HS-5 (cell line): Measurements from ENCODE around the gene ALDH7A1.

Experiments
- DNase-seq: peaks from one replicate; pipeline ENCODE4 v3.0.0-alpha.2; 2012; ENCODE audit warnings: low read depth

Gene ALDH7A1

DNA sequence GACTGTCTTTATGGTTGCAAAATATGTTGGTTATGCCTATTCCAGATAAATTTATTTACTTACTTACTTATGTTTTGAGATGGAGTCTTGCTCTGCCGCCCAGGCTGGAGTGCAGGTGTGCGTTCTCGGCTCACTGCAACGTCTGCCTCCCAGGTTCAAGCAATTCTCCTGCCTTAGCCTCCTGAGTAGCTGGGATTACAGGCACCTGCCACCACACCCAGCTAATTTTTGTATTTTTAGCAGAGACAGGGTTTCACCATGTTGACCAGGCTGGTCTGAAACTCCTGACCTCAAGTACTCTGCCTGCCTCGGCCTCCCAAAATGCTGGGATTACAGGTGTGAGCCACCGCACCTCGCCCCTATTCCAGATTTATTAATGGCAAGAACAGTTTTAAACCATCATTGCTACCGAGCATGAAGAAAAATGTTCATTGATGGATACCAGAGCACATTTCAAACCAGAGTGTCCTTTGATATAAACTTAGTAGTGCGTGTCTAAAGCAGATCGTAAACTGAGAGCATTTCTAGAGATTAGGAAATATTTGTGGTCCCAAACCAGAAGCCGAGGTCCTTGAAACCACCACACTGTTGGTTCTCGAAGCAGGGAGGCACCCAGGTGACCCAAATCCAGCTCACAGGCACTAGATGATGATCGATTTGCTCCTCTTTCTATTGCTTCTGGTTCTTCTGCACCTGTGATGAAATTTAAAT lies 86.6 kb downstream of the ALDH7A1 start:
- no peak for DNase-seq

DNA sequence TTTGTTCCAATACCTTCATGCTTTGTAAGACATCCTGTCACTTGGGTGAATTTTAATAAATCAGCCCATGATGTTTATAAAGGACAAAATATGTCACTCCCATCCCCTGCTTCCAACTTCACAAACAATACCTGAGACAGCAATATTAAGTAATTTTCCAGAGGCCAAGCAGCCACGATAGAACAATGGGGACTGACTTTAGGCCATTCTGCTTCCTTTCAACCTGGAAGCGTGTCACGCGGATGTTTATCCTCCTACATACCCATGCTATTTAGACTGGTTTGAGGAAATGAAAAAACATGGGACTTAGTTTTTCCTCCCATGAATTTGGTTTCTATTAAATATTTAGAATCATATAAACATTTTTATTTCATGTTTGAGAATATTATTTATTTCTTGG lies 88.9 kb downstream of the ALDH7A1 start:
- DNase-seq = no peak

- DNase-seq = no peak
These were observed 91.4 kb downstream of the ALDH7A1 start for GRCh38 chr5:126503602-126504104.

DNA sequence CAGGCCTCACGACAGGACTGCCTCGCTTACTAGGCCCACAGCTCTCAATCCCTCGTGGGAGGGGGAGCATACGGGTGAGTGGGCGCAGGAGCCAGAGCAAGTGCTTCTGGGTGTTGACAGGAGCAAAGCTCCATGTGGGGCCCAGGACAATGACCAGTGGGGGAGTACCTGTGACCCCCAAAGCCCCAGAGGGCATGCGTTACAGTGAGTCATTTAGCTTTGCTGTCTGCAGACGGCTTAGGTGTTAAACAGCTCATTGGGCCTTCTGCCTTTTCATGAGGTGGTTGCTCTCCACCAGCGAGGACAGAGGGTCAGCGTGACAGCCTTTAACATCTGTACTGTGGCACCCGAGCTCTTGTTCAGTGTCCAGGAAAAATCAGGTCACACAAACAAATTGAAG lies 93.6 kb downstream of the ALDH7A1 start:
- DNase-seq = no peak

DNA sequence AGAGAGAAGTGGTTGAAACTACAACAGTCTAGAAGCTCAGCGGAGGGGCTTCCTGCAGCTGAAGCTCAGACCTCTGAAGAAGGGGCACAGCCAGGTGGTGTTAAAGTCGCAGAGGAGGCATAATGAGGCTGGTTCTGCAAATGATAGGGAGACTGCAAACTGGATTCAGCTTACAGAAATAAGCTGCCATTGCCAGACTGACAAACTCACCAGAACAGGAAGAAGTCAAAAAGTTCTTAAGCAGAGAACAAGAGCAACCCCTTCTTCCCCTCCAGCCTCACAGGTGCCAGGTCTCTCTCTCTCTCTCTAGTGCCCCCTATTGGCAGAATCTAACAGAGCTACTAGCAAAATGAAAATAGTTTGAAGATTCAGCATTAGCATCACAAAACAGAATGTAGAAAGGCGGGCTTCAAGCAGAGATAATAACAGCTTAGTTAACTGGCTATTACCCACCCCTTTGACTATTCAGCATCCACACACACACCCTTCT lies 95.1 kb downstream of the ALDH7A1 start:
- DNase-seq = no peak

DNA sequence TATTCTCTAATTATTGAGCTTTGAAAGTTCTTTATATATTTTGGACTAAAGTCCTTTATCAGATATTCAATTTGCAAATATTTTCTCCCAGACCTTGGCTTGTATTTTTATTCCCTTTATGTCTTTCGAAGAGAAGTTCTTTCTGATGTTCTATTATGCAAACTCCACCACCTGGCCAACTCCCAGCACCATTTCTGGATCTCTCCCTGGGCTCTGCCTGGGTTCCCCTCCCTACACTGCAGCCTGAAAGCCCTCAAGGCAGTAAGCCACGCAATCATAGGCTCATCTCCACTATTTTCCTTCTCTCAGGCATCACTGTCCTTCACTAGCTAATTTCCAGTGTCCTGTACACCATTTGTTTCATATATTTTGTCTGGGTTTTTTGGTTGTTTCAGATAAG lies 95.7 kb downstream of the ALDH7A1 start:
- DNase-seq = no peak

GRCh38 chr5:126497506-126497905 lies 97.5 kb downstream of the ALDH7A1 start:
- no peak for DNase-seq

GRCh38 chr5:126494393-126494792 lies 100.6 kb downstream of the ALDH7A1 start:
- DNase-seq = no peak

- no peak for DNase-seq
These were observed 102.1 kb downstream of the ALDH7A1 start for GRCh38 chr5:126492939-126493338.

DNA sequence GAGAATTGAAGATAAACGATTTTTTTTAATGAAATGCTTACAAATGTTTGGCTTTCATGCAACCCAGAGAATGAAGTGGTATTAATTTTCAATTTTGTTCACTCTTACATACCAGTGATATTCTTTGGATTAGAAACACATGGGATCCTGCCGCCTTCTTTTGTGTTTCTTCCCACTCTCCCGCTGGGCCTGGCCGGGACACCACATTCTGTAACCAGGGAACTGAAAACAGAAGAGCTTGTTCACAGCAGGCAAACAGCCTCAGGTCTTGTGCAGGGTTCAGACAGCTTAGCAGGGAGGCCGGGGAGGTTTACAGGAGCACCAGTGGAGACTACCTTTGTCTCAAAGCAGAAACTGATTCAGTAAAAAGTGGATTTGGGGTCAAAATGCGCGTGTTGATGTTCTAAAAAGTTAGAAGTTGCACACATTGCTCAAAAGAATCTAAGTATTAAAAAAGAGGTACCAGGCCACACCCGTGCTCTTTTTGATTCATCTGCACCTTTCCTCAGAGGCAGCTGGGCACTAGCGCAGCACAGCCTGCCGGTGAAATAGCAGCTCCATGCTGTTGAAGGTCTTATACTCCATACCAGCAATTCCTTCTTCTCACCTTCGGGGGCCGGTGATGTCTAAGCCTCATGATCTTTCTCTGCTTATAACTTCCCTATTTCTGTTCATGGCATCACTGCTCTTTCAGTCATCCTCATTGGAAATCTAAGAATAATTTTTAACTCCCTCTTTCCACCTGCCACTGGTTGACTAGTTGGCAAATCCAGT lies 104.7 kb downstream of the ALDH7A1 start:
- DNase-seq = no peak

DNA sequence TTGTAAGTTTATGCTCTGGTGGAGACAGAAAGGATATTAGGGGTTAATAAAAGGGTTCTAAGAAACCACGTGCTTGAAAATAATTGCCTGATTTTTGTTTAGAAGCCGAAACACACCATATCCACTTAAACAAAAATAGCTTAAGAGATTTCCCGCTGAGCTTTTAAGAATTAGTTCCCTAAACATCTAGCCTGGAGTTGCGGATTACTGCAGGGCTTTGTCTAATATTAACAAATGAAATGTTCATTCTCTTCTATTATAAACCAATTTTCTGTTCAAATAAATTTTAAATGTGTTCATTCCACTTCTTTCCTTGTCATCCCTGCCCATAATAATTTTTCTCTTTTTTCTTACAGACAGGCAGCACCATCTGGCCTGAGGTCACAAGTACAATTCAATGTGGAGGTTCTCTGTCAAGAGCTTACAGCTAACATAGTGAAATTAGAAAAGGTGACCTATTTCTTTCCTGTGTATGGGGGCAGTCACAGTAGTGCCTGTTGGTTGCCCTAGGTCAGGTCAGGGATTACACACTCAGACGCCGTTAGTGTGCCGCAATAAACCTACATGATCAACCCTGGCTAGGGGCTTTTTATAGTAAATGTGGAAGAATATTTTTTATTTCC lies 106.5 kb downstream of the ALDH7A1 start:
- DNase-seq = no peak

DNA sequence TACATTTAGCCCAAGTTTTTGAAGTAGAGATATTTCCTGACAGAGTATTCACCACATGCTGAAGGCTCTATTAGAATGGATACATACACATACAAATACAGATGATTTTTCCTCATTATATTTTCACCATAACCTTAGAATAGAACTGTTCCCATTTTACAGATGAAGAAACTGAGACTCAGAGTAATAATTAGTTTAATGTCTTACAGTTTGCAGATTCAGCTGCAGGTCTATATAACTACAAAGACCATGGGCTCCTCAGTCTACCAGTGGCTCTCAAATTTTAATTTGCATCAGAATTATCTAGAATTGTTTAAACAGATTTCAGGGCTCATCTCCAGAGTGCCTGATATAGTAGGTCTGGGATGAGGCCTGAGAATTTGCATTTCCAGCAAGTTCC lies 107.4 kb downstream of the ALDH7A1 start:
- no peak for DNase-seq

DNA sequence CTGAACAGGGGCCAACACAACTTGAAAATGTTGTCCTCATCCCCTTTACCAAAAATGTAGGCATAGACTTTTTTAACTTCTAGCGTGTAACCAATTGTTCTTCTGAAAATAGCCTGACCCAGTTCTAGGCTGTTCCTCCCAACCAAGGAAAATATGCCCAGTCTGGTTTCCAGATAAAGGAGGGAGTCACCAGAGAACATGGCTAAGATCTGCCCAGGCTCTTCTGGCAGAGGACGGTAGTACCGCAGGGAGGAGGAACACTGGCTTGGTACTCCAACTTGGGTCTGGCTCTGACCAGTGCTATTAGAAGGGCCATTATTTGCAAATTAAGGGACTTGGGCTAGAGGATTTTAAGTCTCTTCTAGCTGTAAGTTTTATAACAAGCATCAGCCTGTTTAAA lies 108.7 kb downstream of the ALDH7A1 start:
- DNase-seq = no peak

DNA sequence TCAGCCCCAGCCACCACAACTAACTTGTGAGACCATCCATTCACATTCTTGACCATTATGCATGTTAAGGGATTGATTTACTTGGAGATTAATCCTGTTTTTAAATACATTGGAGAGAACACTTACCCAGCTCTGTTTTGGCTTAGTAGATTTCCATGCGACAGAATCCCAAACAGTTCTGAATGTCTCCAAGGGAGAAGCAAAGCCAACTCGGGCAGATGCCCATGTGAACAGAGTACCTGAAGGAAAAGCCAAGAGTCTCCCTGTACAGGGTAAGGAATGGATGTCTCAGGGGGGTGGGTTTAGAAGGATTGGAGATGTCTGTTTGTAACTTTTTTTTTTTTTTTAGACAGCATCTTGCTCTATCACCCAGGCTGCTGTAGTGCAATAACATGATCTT lies 110.8 kb downstream of the ALDH7A1 start:
- DNase-seq = no peak

DNA sequence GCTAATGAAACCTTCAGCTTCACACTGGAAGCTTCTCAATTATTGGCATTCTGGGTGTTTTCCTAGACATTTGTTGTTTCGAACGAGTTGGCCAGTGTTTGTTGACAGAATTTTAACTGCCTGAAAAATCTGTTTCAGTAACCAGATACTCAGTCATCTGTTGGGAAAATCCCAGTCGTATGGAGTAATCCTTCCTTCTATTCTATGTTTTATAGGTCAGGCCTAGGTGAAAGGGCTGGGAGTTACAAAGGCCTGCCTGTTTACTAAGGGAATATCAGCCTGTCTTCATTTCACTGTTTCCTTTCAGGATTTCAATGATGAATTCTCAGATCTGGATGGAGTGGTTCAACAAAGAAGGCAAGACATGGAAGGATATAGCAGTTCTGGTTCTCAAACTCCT lies 111.9 kb downstream of the ALDH7A1 start:
- no peak for DNase-seq

DNA sequence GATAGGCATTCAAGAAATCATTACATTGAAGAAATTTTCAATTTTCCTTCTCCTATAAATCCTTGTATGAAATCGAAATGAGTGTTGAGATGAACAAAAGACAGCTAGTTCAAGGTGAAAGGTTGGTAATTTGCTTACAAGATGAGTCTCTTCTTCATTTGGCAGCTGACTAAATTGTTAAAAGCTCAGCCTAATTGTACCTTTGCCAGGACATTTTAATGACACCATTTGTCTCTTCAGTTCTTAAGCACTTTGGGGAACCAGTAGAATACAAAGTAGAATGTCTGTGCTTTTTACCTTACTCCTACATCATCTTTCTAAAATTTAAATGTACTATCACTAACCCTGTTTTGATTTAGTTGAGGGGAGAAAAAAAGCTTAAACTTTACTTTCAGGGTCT lies 112.4 kb downstream of the ALDH7A1 start:
- no peak for DNase-seq

DNA sequence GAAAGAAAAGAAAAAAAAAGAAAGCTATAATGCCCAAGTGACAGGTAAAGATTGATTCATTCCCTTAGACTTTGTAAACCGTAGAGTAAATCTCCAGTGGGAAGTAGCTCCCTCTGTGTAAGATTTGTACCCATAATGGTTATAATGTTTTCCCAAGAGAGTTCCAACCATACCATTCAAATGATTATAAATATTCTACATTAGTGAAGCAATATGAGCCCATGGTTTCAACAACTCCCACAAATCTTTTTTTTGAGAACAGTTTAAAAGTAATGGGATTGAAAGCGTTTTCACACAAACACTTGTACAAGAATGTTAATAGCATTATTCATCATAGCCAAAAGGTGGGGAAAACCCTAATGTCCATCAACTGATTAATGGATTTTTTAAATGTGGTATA lies 113.8 kb downstream of the ALDH7A1 start:
- DNase-seq = no peak
